HG02870 (cell line): Measurements from ENCODE around the gene GARRE1.
"Not testable (repeated sequence)": the region's sequence is repeated elsewhere in the genome, so short reads cannot be mapped to it uniquely, and the experiment has no call there.

Experiments used
- ATAC-seq: cut with Tn5 transposase; IDR thresholded peaks from one replicate; pipeline ENCODE4 v1.9.1; 2021; ENCODE audit warnings: mild to moderate bottlenecking, moderate library complexity; ENCODE audit not compliant: unreplicated experiment

GARRE1 gene

GRCh38 chr19:34254046-34254697 lies at the start of gene GARRE1:
Gene GARRE1, plus strand, starts transcription at chr19:34254554. Its CDS starts 45,920 bp downstream, at chr19:34300474.
- peak; percentile 83 for ATAC-seq

- not testable (repeated sequence) for ATAC-seq
These were observed 49.0 kb upstream of the GARRE1 start for GRCh38 chr19:34205324-34205723.

GRCh38 chr19:34208291-34208884 lies 46.0 kb upstream of the GARRE1 start:
- no peak for ATAC-seq

GRCh38 chr19:34209726-34210125 lies 44.6 kb upstream of the GARRE1 start:
- no peak for ATAC-seq

- no peak for ATAC-seq
These were observed 41.1 kb upstream of the GARRE1 start for GRCh38 chr19:34213283-34213682.

- no peak for ATAC-seq
These were observed 40.3 kb upstream of the GARRE1 start for GRCh38 chr19:34214040-34214439.

- no peak for ATAC-seq
These were observed 39.2 kb upstream of the GARRE1 start for GRCh38 chr19:34215006-34215665.

GRCh38 chr19:34215666-34216038 lies 38.7 kb upstream of the GARRE1 start:
- no peak for ATAC-seq

GRCh38 chr19:34216745-34217219 lies 37.6 kb upstream of the GARRE1 start:
- not testable (repeated sequence) for ATAC-seq

GRCh38 chr19:34217952-34218817 lies 36.2 kb upstream of the GARRE1 start:
- no peak for ATAC-seq

- no peak for ATAC-seq
These were observed 35.6 kb upstream of the GARRE1 start for GRCh38 chr19:34218818-34219164.

GRCh38 chr19:34220472-34221063 lies 33.8 kb upstream of the GARRE1 start:
- no peak for ATAC-seq

GRCh38 chr19:34222386-34222785 lies 32.0 kb upstream of the GARRE1 start:
- no peak for ATAC-seq

- no peak for ATAC-seq
These were observed 29.2 kb upstream of the GARRE1 start for GRCh38 chr19:34224996-34225658.

- no peak for ATAC-seq
These were observed 28.7 kb upstream of the GARRE1 start for GRCh38 chr19:34225659-34226015.

GRCh38 chr19:34226036-34226435 lies 28.3 kb upstream of the GARRE1 start:
- no peak for ATAC-seq

GRCh38 chr19:34228347-34228746 lies 26.0 kb upstream of the GARRE1 start:
- no peak for ATAC-seq

GRCh38 chr19:34228762-34229161 lies 25.6 kb upstream of the GARRE1 start:
- ATAC-seq, result no peak

GRCh38 chr19:34229721-34230120 lies 24.6 kb upstream of the GARRE1 start:
- no peak for ATAC-seq

- no peak for ATAC-seq
These were observed 23.5 kb upstream of the GARRE1 start for GRCh38 chr19:34230820-34231219.
